ENCODE data around the gene HAUS6.
"Not testable (repeated sequence)": the region's sequence is repeated elsewhere in the genome, so short reads cannot be mapped to it uniquely, and the experiment has no call there.

The HAUS6 gene

DNA sequence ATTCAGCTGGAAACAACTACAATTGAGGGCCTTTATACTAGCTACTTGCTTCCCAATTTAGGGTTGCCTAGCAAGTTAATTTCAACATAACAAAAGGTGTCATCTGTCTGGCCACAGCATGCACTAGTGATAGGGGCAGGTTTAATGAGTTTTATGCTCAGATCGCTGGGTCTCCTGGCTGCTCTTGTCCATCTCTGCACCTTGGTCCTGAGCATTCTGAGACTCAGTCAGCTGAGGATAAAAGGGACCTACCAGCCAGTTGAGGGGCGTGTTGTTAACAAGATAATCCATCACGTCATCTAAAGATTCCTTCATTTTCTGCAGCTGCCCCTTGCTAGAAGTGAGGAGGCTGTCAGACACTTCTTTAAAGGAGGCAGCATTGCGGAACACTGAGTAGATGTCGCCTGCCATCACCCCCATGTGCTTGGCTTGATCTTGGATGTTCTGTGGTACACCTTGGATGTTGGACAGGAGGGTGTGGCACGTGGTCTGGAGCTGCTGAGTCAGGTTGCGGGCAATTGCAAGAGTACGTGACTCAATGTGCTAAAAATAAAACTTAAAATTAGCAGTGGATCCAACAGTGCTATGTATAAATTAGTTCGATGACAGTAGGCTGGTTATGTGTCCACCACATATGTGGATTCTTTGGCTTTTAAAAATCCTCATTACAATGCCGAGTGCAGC is 13.5 kb upstream of the HAUS6 start:
- peak; percentile 66 for DNase-seq (ENCODE audit: low spot score)

DNA sequence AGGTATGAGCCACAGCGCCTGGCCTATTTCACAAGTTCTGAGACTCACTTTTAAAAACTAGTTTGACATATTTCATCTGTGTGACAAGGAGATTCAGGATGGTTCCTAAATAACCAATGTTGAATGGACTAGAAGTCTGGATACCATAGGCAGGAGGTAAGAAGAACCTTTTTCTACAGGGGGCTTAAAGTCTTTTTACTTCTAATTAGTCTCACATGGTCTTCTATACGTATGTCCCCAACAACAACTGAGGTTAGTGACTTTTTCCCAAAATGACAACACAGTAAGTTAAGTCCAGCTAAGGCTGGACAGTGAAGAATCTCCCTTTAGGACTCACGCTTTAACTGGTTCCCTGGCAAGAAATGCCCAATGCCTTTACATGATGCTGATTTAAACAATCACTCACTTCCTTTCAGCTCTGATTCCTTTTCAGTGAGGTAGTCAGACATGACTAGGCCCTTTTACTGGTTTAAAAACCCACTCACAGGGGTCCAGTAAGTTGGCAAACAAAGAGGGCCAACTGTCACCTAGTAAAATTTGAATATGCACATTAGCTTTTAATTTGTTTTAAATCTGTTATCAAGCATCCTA is 12.1 kb upstream of the HAUS6 start:
- DNase-seq (ENCODE audit: low spot score) = peak; percentile 36

DNA sequence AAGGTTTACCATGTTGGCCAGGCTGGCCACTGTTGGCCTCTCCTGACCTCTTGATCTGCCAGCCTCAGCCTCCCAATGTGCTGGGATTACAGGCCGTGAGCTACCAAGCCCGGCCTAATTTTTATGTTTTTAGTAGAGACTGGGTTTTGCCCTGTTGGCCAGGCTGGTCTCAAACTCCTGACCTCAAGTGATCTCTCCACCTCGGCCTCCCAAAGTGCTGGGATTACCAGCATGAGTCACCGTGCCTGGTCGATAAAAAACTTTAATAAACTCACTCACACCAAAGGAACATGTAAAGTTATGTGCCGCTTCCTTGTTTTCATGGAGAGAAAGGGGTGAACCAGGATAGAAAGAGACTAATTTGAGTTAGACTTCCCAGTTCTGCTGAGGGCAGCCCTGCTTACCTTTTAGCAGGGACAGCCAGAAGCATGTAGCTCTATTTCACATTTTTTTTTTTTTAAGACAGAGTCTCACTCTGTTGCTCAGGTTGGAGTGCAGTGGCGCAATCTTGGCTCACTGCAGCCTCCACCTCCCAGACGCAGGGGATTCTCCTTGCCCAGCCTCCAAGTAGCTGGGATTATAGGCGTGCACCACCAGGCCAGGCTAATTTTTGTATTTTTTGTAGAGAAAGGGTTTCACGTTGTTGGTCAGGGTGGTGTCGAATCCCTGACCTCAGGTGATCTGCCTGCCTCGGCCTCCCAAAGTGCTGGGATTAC is 11.4 kb upstream of the HAUS6 start:
- peak; percentile 43 for DNase-seq (ENCODE audit: low spot score)

DNA sequence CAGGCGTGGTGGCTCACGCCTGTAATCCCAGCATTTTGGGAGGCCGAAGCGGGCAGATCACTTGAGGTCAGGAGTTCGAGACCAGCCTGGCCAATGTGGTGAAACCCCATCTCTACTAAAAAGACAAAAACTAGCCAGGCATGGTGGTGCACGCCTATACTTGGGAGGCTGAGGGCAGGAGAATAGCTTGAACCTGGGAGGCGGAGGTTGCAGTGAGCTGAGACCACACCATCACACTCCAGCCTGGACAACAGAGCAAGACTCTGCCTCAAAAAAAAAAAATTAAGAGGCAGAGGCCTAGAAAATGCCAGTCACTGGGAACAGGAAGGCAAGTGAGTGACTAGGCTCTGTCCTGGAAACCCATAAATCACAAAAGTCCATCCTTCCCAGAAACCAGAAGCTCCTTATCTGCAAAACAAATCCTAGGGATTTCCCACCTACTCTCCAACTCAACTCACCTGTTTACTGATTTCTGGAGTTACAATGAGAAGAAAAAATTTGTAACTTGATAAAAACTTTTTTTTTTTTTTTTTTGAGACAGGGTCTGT is 10.4 kb upstream of the HAUS6 start:
- DNase-seq (ENCODE audit: low spot score) = not testable (repeated sequence)

DNA sequence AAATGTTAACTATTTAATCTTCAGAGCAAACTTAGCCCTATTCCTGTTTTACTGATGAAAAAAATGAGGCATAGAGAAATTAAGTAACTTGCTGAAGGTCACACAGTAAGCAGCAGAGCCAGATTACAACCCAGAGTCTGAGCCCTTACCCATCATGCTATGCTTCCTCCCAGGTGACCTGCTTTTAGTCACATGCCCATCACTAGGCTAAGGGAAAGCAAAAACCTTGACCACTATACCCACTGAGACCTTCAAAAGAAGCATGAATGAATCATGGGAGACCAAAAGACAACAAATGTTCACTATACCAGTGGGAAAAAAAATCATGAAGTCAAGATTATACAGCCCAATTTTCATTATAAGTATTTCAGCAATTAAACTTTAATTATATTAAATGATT is 5.3 kb upstream of the HAUS6 start:
- DNase-seq (ENCODE audit: low spot score) = no peak

DNA sequence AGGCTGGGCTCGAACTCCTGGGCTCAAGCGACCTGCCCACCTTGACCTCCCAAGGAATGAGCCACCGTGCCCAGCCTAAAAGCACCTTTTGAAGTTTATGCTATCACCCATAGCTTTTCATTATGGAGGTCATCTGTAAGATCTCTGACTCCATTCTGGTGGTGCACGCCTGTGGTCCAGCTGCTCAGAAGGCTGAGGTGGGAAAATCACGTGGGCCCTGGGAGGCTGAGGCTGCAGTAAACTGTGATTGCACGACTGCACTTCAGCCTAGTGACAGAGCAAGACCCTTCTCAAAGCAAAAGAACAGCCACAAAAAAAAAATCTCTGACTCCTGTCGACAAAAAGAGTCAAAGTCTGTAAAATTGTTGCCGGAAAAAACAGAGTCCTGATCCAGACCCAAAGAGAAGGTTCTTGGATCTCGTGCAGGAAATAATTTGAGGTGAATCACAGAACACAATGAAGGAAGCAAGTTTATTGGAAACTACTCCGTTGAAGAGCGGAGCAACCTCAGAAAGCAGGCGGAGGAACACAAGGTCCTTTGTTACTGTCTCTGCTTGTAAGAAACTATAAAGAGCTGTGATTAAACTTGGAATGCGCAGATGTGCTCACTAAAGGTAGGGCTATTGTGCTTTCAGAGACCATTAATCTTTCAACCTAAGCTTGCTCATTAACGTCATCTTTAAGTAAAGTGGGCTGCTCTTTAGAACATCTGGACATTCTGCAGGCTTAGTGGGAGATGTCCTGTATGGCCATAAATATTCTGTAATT is 2.0 kb upstream of the HAUS6 start:
- DNase-seq (ENCODE audit: low spot score) = no peak

DNA sequence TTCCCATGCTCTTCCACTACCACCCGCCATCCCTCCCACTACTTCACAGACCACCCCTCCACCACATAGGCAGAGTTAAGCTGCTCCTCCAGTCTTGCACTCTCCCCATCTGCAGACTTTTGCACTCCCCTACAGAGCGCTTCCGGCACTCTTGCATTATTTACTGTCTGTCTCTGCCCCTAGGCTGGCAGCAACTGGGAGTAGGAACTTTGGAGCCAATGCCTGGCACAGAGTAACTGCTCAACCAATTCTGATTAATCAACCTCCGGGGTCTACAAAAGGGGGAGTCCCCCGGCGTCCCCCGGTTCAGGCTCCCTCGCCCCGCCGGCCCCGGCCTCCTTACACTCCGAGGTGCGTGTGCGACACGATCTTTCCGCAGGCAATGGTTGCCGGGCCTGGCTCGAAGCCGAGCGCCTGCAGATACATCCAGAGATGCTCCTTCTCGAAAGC is 498 bp downstream of the HAUS6 start:
- DNase-seq (ENCODE audit: low spot score) = peak; percentile 43

DNA sequence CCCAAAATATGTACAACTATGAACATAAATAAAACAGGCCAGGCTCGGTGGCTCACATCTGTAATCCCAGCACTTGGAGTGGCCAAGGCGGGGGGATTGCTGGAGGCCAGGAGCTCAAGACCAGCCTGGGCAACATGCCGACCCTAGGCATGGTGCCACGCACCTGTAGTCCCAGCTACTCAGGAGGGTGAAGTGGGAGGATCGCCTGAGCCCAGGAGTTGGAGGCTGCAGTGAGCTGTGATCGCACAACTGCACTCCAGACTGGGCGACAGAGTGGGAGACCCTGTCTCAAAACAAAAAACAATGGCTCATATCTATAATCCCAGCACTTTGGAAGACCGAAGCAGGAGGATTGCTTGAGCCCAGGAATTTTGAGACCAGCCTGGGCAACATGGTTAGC is 1.5 kb downstream of the HAUS6 start:
- DNase-seq (ENCODE audit: low spot score) = no peak

DNA sequence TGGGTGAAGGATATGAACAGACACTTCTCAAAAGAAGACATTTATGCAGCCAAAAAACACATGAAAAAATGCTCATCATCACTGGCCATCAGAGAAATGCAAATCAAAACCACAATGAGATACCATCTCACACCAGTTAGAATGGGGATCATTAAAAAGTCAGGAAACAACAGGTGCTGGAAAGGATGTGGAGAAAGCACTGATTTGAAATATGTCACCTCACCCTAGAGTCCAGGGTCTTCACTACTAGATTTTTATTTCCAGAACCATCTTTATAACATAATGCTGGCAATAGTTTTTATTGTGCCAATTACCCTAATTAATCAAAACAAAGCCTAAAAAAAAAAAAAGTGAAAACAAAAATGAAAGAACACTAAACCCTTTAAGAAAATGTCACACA is 5.3 kb downstream of the HAUS6 start:
- DNase-seq (ENCODE audit: low spot score) = not testable (repeated sequence)

DNA sequence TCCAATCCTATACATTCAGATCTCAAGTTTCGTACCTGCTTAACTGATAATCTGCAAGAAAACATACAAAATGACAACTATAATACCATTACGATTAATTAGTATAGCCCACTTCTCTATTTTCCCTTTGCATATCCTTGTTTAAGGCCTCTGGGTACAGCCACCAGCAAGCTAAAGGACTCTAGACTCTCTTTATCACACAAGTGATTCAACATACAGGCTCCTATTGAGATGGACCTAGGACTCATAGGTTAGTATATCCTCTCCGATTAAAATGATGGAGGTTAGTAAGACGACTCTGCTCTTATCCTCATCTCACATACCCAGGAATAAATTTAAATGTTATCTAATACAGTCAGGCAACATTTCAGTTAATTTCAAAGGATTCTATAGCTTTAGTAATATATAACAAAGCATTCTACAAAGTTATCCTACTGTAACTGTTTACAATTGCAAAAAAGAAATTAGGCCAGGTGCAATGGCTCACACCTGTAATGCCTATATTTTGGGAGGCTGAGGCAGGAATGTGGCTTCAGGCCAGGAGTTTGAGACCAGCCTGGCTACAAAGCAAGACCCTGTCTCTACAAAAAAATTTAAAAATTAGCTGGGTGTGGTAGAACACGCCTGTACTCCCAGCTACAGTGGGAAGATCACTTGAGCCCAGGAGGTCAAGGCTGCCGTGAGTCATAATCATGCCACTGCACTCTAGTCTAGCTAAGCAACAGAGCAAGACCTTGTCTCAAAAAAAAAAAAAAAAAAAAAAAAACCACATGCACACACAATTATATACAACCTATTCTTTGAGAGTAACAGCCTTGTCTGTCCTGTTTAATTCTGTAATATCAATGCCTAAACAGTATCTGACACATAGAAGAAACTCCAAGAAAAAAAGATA is 15.4 kb downstream of the HAUS6 start:
- peak; percentile 82 for DNase-seq (ENCODE audit: low spot score)

DNA sequence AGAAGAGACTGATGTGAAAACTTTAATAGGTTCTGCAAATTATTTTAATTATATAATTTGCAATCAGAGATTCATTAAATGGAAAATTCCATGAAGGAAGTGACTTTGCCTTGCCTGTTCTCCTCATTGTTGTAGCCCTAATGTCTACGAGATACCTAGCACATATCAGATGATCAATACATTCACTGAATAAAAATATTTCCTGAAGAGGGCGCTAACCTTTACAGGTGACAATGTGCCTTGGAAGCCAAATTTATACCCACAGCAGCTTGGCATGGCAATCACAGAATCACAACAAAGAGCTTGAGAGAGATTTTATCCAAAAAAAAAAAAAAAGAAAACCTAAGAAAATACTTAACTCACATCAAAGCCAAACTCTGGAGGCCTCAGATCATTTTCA is 17.4 kb downstream of the HAUS6 start:
- peak; percentile 20 for DNase-seq (ENCODE audit: low spot score)

DNA sequence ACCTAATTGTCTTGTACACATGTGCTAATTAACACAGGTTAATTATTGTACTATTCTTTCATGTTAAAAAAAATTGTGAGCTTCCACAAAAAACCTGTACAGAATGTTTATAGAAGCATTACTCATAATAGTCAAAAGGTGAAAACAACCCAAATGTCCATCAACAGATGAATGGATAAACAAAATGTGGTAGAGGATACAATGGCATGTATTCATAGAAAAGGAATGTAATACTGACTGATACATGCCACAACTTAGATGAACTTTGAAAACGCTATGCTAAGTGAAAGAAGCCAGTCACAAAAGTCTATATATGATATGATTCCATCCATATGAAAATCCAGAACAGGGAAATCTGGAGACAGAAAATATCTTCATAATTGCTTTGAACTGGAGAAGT is 27.9 kb downstream of the HAUS6 start:
- DNase-seq (ENCODE audit: low spot score) = peak; percentile 52

DNA sequence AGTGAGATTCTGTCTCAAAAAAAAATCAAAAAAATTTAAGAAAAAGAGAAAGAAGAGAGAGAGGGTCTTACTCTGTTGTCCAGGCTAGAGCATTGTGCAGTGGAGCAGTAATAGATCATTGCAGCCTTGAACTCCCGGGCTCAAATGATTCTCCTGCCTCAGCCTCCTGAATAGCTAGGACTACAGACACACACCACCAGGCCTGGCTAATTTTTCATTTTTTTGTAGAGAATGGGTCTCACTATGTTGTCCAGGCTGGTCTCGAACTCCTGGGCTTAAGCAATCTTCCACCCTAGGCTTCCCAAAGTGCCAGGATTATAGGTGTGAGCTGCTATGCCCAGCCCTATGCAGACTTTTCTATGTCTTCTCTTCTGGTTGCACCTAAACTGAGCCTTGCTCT is 28.5 kb downstream of the HAUS6 start:
- DNase-seq (ENCODE audit: low spot score) = no peak

DNA sequence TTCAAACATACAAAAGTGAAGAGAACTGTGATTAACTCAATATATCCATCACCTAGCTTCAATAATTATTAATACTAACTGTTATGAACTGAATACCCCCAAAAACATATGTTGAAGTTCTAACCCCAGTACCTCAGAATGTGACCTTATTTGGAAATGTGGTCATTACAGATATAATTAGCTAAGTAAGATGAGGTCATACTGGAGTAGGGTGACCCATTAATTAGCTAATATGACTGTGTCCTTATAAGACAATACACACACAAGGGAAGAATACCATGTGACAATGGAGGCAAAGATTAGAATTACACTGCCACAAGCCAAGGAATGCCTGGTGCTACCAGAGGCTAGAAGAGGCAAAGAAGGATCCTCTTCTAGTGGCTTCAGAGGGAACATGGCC is 45.7 kb downstream of the HAUS6 start:
- no peak for DNase-seq (ENCODE audit: low spot score)

DNA sequence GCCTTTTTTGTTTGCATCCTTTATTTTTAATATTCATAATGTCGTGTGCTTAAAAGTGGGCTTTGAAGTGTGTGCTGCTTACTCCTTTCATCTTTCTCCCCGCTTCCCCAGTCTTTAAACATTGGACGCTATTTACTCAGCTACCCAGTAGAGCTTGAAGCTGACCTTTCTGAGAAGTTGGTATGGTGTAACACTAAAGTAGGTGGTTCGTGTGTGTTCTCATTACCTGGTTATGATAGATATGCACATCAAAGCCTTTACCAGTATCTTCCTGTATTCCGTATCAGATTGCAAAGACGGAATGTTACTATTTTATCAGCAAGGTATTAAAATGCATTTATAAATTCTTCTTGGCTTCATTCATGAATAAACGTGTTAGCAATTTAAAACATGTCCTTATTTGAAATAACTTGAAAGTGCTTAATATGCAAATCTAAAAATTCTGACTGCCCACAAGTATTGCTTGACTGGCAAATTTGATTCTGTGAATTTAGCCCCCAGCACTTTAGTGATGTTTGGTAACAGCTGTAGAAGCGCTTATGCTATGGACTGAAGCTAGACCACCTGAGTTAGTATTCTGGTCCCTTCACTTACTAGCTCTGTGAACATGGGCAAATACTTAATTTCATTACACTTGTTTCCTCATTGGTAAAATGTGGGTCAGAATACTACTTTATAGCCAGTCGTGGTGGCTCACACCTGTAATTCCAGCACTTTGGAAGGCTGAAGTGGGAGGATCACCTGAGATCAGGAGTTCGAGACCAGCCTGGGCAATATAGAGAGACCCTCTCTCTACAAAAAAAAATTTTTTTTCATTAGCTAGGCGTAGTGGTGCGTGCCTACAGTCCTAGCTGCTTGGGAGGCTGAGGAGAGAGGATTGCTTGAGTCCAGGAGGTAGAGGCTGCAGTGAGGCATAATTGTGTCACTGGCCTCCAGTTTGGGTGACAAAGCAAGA is 51.8 kb downstream of the HAUS6 start:
- DNase-seq (ENCODE audit: low spot score) = peak; percentile 46

DNA sequence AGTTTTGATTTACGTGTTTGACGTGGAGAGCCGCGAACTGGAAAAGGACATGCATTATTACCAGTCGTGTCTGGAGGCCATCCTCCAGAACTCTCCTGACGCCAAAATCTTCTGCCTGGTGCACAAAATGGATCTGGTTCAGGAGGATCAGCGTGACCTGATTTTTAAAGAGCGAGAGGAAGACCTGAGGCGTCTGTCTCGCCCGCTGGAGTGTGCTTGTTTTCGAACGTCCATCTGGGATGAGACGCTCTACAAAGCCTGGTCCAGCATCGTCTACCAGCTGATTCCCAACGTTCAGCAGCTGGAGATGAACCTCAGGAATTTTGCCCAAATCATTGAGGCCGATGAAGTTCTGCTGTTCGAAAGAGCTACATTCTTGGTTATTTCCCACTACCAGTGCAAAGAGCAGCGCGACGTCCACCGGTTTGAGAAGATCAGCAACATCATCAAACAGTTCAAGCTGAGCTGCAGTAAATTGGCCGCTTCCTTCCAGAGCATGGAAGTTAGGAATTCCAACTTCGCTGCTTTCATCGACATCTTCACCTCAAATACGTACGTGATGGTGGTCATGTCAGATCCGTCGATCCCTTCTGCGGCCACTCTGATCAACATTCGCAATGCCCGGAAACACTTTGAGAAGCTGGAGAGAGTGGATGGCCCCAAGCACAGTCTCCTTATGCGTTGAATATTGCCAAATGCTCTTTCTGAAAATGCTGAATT is 52.6 kb downstream of the HAUS6 start:
- peak; percentile 61 for DNase-seq (ENCODE audit: low spot score)

DNA sequence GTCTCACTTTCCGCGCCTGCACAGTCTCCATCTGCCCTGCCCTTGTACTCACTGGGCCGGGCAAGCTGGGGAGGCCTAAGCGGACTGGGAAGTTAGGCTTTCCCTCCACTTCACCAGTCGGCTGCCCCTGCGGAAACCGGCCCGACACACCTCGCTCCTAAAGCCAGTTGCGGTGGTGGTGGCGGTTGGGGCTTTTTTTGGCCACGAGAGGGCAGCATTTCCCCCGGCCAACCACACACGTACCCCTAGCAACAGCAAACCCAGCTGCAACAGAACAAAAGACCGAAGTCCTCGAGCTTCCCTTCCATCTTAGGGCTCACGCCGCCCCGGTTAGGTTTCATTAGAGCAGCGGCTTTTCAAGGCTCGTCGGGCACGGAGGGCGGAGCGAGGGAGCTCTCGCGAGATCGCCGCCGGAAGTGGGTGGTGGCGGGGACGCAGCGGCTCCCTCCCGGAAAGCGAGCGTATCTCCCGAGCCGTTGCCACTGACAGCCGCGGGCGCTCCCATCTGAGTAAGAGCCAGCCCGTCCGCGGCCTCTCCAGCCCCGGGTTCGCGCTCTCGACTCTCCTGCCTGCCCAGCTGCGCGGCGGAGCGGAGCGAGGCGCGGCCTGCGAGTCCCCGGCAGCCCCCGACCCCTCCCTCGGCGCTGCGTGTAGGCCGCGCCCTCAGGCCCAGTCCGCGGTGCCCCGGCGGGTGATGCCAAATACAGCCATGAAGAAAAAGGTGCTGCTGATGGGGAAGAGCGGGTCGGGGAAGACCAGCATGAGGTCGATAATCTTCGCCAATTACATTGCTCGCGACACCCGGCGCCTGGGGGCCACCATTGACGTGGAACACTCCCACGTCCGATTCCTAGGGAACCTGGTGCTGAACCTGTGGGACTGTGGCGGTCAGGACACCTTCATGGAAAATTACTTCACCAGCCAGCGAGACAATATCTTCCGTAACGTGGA is 53.5 kb downstream of the HAUS6 start, which contains the start of gene RRAGA:
Gene RRAGA, plus strand, starts transcription at position 462 of the 951 bp plus-strand sequence. Its CDS starts 233 bp downstream, at position 695.
- DNase-seq (ENCODE audit: low spot score) = peak; percentile 98

DNA sequence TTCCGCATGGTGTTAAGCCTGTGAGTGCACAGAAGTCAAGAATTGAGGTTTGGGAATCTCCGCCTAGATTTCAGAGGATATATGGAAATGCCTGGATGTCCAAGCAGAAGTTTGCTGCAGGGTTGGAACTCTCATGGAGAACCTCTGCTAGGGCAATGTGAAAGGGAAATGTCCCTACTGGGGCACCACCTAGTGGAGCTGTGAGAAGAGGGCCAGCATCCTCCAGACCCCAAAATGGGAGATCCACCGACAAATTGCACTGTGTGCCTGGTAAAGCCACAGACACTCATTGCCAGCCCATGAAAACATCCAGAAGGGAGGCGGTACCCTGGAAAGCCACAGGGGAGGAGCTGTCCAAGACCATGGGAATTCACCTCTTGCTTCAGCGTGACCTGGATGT is 66.1 kb downstream of the HAUS6 start:
- DNase-seq (ENCODE audit: low spot score) = no peak
